CD8-positive, alpha-beta memory T cell (primary cell): Measurements from ENCODE around the gene ZFP3. TPM values are rescaled to one million over a fixed set of nuclear protein-coding genes. Genes with fewer than 3 reads are reported as not detected.
A peak's percentile ranks its signal among the peaks of the same experiment; 100 is the strongest.
"Not testable (repeated sequence)": the region's sequence is repeated elsewhere in the genome, so short reads cannot be mapped to it uniquely, and the experiment has no call there.

ENCODE experiments used
- CTCF ChIA-PET: fragments of 350-600 bp; sonication (Branson Sonifier 250); formaldehyde crosslinking; loops from one replicate; lab custom pipeline; 2021; ENCODE audit warnings: antibody characterized with exemption; lab: Charles Lee
- POLR2A ChIA-PET: fragments of 350-600 bp; sonication (Branson Sonifier 250); formaldehyde crosslinking; loops from one replicate; lab custom pipeline; 2021; ENCODE audit warnings: antibody characterized with exemption; lab: Charles Lee
- DNase-seq, 5 donors: peaks; one replicate each; pipeline versions ENCODE4 v3.0.0 to v3.0.0-alpha.2; 2020 to 2022; ENCODE audit warnings: mixed read lengths in 1 of 5
- H3K27ac ChIP-seq: one replicate; pipeline ENCODE4 v1.7.0; 2013; ENCODE audit warnings: low read depth, mild to moderate bottlenecking, low read length, moderate library complexity
- H3K27me3 ChIP-seq: 2 replicates; pipeline ENCODE4 v1.7.0; 2013; ENCODE audit warnings: low read length, mild to moderate bottlenecking; ENCODE audit not compliant: insufficient read depth, poor library complexity, severe bottlenecking
- H3K36me3 ChIP-seq: 2 replicates; pipeline ENCODE4 v1.7.0; 2013; ENCODE audit warnings: mild to moderate bottlenecking, low read length, moderate library complexity; ENCODE audit not compliant: insufficient read depth
- H3K4me1 ChIP-seq: 2 replicates; pipeline ENCODE4 v1.7.0; 2013; ENCODE audit warnings: mild to moderate bottlenecking, low read length, moderate library complexity; ENCODE audit not compliant: insufficient read depth
- H3K4me3 ChIP-seq: 2 replicates; pipeline ENCODE4 v1.7.0; 2013; ENCODE audit warnings: mild to moderate bottlenecking, low read length
- H3K9me3 ChIP-seq: 2 replicates; pipeline ENCODE4 v1.7.0; 2013; ENCODE audit warnings: mild to moderate bottlenecking, low read length
- H3K27ac Mint-ChIP-seq, 8 donors: one replicate each; pipeline ENCODE4 v1.8.0; 2020 to 2021; ENCODE audit warnings: mixed read lengths in 8 of 8, mild to moderate bottlenecking in 6 of 8, inconsistent platforms in 3 of 8, moderate library complexity in 3 of 8
- H3K27me3 Mint-ChIP-seq, 2 donors: one replicate each; pipeline ENCODE4 v1.8.0; 2020 to 2021; ENCODE audit warnings: mixed read lengths in 2 of 2, mild to moderate bottlenecking in 1 of 2, moderate library complexity in 1 of 2
- H3K36me3 Mint-ChIP-seq, 3 donors: one replicate each; pipeline ENCODE4 v1.8.0; 2020 to 2021; ENCODE audit warnings: mixed read lengths in 3 of 3, inconsistent platforms in 1 of 3, mild to moderate bottlenecking in 1 of 3
- H3K4me1 Mint-ChIP-seq, 3 donors: one replicate each; pipeline ENCODE4 v1.8.0; 2020 to 2021; ENCODE audit warnings: mixed read lengths in 3 of 3, inconsistent platforms in 1 of 3, mild to moderate bottlenecking in 1 of 3
- H3K4me3 Mint-ChIP-seq, 7 donors: one replicate each; pipeline ENCODE4 v1.8.0; 2020 to 2021; ENCODE audit warnings: mixed read lengths in 7 of 7, mild to moderate bottlenecking in 6 of 7, moderate library complexity in 4 of 7, inconsistent platforms in 2 of 7
- H3K9me3 Mint-ChIP-seq, 5 donors: one replicate each; pipeline ENCODE4 v1.8.0; 2020 to 2022; ENCODE audit warnings: mixed read lengths in 5 of 5, mild to moderate bottlenecking in 3 of 5, moderate library complexity in 2 of 5, inconsistent platforms in 1 of 5
- polyA plus RNA-seq: library from polyadenylated mRNA; unstranded; fragments of 300-500 nt; fragmentation: Illumina TruSeq; gene quantifications from one replicate; pipeline ENCODE4 v1.2.3, GENCODE V29; 2021
- total RNA-seq, 2 experiments: library from RNA; stranded (reverse); gene quantifications; one replicate each; pipeline ENCODE4 v1.2.3, GENCODE V29; 2021

Gene ZFP3
- total RNA-seq (1 to 10 TPM; 3.7 to 4.2 TPM), polyA plus RNA-seq (0.75 TPM)

DNA sequence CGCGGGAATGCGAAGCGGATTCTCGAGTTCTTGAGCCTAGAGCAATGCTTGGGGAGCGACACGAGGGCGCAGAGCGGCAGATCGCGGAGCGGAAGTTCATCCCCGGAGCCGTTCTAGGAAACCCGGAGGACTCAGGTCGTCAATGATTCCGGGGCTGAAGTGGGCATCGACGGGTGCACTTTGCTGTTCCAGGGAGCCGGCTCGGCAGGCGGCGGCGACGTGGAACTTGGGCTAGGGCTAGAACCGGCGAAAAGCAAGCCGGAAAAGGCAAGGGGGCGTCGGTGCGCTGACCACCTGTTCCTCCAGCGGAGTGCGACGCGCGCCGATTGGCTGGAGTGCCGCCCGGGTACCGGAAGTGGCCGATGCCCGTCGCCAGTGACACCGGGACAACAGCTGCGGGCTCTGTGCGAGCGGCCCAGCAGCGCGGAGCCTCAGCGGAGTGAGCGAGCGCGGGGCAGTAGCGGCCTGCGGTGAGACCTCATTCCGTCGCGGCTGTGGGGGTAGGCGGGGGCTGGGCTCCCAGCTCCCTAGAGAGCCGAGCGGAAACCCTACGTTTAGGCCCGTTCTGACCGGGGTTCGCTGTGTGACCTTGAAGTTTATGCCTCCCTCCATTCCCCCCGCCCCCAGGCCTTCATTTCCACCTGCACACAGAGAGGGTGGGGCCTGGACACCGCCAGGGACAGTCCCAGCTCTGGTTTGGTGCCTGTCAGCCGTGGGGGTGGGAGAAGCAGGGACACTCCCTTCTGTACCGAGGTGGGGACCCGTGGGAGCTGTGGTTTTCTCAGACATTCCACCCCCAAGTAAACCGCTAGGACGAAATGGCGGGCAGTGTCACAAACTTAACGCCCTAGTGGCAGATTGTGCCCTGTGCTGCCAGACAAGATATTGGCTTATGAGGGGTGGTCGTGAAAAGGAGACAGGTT is at the start of gene ZFP3:
Gene ZFP3 (plus strand): TSS at position 362 of the 923 bp plus-strand sequence. CDS start 13,038 bp downstream, outside the sequence.
- Histone ChIP-seq H3K9me3 (no peaks in the 10 kb centered on the region), H3K27ac (peak within 1 kb of the TSS; percentile 48), H3K27me3 (no peaks in the 10 kb centered on the region), H3K4me3 (peak within 1 kb of the TSS; percentile 97), H3K4me1 (peaks cover 9% of the 10 kb centered on the region), H3K36me3 (no peaks in the 10 kb centered on the region)
- peak; percentile 49 to 78 (median 71) for DNase-seq
- peak within 1 kb of the TSS; percentile 65 to 97 (median 86) for H3K27ac Mint-ChIP-seq
- H3K9me3 Mint-ChIP-seq = peaks cover 0 to 3% (median 3%) of the 10 kb centered on the region in 5 donors
- peaks cover 0 to 1% of the 10 kb centered on the region in 2 donors for H3K27me3 Mint-ChIP-seq
- peaks cover 26 to 41% (median 31%) of the 10 kb centered on the region in 3 donors for H3K4me1 Mint-ChIP-seq
- H3K4me3 Mint-ChIP-seq = peak within 1 kb of the TSS; percentile 88 to 97 (median 94)
- ChIA-PET CTCF (interaction anchor here (0.5 to 1.8 kb wide), 6 partner anchors 16 to 169 kb away, joined by 3 to 5 read pairs (median 4); no protein-coding TSS in a partner anchor), POLR2A (interaction anchor here (0.6 to 1.0 kb wide), 5 partner anchors 33 to 138 kb away, joined by 3 to 4 read pairs (median 3); partner anchors contain the start of genes KIF1C, RNF167, SLC25A11 and ZNF232)
- peaks cover 6 to 21% (median 10%) of the 10 kb centered on the region in 3 donors for H3K36me3 Mint-ChIP-seq

- H3K9me3 ChIP-seq, H3K9me3 Mint-ChIP-seq, DNase-seq, H3K27ac ChIP-seq, H3K27me3 ChIP-seq, H3K36me3 ChIP-seq, H3K36me3 Mint-ChIP-seq, H3K27me3 Mint-ChIP-seq, H3K4me3 ChIP-seq: not testable (repeated sequence)
- CTCF ChIA-PET = interaction anchor here (1.0 to 7.1 kb wide), 10 partner anchors 10 to 131 kb away, joined by 3 to 125 read pairs (median 8); partner anchors contain the start of genes CAMTA2, INCA1, KIF1C and SPAG7
- POLR2A ChIA-PET = interaction anchor here (0.5 to 1.9 kb wide), 6 partner anchors 11 to 318 kb away, joined by 3 to 11 read pairs (median 6); partner anchors contain the start of gene ZFP3
- H3K4me1 ChIP-seq = peaks cover 19% of the 10 kb centered on the region
- H3K4me1 Mint-ChIP-seq = peaks cover 13 to 46% (median 20%) of the 10 kb centered on the region in 3 donors
- H3K27ac Mint-ChIP-seq = peak overlapping the region in 3 of 8 donors; percentile 35 to 87 (median 60)
- peak overlapping the region in 3 of 7 donors; percentile 84 to 86 (median 86) for H3K4me3 Mint-ChIP-seq
These were observed 48.1 kb upstream of the ZFP3 start for GRCh38 chr17:5030168-5030567.

DNA sequence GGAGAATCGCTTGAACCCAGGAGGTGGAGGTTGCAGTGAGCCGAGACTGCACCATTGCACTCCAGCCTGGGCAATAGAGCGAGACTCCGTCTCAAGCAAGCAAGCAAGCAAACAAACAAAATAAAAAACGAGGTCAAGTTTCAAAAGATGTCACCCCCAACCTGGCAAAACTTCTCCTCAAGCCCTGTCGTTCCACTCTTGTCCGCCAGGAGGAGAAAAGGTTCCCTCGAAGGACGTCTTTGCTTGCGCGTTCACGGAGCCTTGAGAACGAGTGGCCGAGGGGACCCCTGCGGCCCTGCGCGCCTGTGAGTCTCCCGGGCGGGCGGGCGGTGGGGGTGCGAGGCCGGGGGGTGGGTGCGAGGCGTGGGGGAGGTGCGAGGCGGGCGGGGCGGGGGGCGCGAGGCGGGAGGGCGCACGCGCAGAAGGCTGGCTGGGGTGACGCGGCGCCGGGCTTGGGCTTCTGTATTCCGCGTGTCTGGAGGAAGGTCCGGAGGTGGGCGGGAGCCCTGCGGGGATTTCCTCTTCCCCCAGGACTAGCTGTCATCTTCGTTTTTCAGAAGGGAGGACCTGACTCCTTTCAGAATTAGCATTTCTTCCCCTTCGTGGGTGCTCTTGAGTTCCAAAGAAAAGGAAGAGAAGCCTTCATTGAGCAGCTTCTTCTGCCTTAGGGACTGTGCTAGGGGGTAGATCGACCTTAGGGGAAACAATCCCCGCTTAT is 46.7 kb upstream of the ZFP3 start:
- Mint-ChIP-seq H3K27ac (peak overlapping the region; percentile 41 to 96 (median 90)), H3K27me3 (peaks cover 0 to 1% of the 10 kb centered on the region in 2 donors), H3K36me3 (peaks cover 0 to 3% (median 3%) of the 10 kb centered on the region in 3 donors), H3K4me1 (peaks cover 13 to 46% (median 20%) of the 10 kb centered on the region in 3 donors), H3K9me3 (no peaks in the 10 kb centered on the region), H3K4me3 (peak overlapping the region; percentile 83 to 92 (median 86))
- ChIA-PET POLR2A (interaction anchor here (0.7 to 1.9 kb wide), 7 partner anchors 14 to 123 kb away, joined by 3 to 8 read pairs (median 6); partner anchors contain the start of genes INCA1, KIF1C and ZFP3), CTCF (interaction anchor here (0.6 to 7.1 kb wide), 13 partner anchors 11 to 64 kb away, joined by 3 to 125 read pairs (median 7); partner anchors contain the start of genes CAMTA2, INCA1, KIF1C and SPAG7)
- peak; percentile 72 to 89 (median 76) for DNase-seq
- H3K27me3 ChIP-seq = no peaks in the 10 kb centered on the region
- peak overlapping the region; percentile 73 for H3K4me3 ChIP-seq
- H3K4me1 ChIP-seq = peaks cover 19% of the 10 kb centered on the region
- no peaks in the 10 kb centered on the region for H3K9me3 ChIP-seq
- H3K27ac ChIP-seq = no peak overlapping the region
- H3K36me3 ChIP-seq = no peaks in the 10 kb centered on the region

DNA sequence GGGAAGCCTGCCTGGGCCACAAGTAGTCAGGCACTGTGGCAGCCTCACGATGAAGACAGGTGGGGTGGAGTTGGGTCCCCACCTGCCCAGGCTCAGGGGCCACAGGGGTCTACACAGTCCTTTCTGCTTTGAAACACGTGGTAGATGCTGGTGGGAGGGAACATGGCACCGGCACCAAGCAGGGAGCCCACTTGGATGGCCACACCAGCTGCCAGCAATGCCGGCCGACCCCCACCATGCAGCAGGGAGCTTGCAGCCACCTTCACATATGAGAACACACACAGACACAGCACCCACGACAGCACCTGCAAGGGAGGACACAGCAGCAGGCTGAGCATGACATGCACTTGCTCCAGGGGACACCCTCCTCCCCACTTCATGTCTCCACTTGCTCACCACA is 45.4 kb upstream of the ZFP3 start:
- no peaks in the 10 kb centered on the region for H3K9me3 ChIP-seq
- H3K36me3 ChIP-seq = no peaks in the 10 kb centered on the region
- ChIA-PET CTCF (interaction anchor here (1.2 to 7.1 kb wide), 4 partner anchors 12 to 30 kb away, joined by 3 to 125 read pairs (median 26); no protein-coding TSS in a partner anchor), POLR2A (interaction anchor here (1.0 to 1.6 kb wide), 3 partner anchors 13 to 35 kb away, joined by 4 to 6 read pairs (median 6); partner anchors contain the start of genes INCA1 and KIF1C)
- peaks cover 13 to 49% (median 20%) of the 10 kb centered on the region in 3 donors for H3K4me1 Mint-ChIP-seq
- no peaks in the 10 kb centered on the region for H3K27me3 ChIP-seq
- no peaks in the 10 kb centered on the region for H3K9me3 Mint-ChIP-seq
- H3K27ac Mint-ChIP-seq = no peak overlapping the region
- H3K4me3 Mint-ChIP-seq = peak overlapping the region in 3 of 7 donors; percentile 14 to 92 (median 22)
- H3K27me3 Mint-ChIP-seq = peaks cover 0 to 1% of the 10 kb centered on the region in 2 donors
- peaks cover 19% of the 10 kb centered on the region for H3K4me1 ChIP-seq
- H3K4me3 ChIP-seq = no peak overlapping the region
- H3K27ac ChIP-seq = no peak overlapping the region
- peaks cover 0 to 3% (median 3%) of the 10 kb centered on the region in 3 donors for H3K36me3 Mint-ChIP-seq
- DNase-seq = no peak

DNA sequence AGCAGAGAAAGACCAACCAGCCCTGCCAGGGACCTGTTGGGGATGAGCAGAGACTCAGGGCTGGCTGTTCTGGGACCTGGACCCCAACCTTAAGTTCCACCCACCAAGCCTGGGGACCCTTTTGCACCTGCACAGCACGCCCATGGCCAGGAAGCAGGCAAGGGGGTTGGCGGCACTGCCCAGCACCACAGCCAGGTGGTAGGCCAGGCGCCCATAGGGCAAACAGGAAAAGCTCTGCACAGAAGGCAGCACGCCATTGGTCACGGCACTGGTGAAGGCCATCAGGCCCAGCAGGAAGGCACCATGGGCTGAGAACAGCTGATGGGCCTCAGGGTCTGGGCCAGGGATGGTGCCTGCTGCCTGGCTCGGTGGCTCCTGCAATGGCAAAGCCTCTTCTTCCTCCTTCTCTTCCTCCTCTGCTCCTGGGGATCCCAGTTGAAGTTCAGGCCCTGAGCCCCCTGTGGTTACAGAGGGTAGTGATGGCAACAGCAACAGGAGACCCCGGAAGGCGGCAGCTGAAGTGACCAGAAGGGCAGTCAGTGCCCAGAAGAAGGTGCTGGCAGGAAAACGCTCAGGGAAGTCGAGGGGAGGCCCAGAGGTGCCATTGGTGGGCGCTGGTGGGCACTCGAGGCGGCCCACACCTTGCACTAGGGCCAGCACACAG is 44.8 kb upstream of the ZFP3 start:
- H3K4me1 Mint-ChIP-seq = peaks cover 13 to 49% (median 20%) of the 10 kb centered on the region in 3 donors
- Histone ChIP-seq H3K27me3 (no peaks in the 10 kb centered on the region), H3K4me1 (peaks cover 19% of the 10 kb centered on the region), H3K36me3 (no peaks in the 10 kb centered on the region), H3K9me3 (no peaks in the 10 kb centered on the region), H3K27ac (no peak overlapping the region), H3K4me3 (no peak overlapping the region)
- H3K36me3 Mint-ChIP-seq = peaks cover 0 to 3% (median 0%) of the 10 kb centered on the region in 3 donors
- ChIA-PET POLR2A (interaction anchor here (0.5 to 1.0 kb wide), 2 partner anchors 12 to 18 kb away, joined by 4 to 5 read pairs; no protein-coding TSS in a partner anchor), CTCF (interaction anchor here (4.5 to 7.1 kb wide), 2 partner anchors 16 to 30 kb away, joined by 24 to 125 read pairs; no protein-coding TSS in a partner anchor)
- H3K27ac Mint-ChIP-seq = no peak overlapping the region
- DNase-seq = no peak
- H3K27me3 Mint-ChIP-seq = no peaks in the 10 kb centered on the region
- no peaks in the 10 kb centered on the region for H3K9me3 Mint-ChIP-seq
- H3K4me3 Mint-ChIP-seq = peak overlapping the region in 1 of 7 donors; percentile 23

DNA sequence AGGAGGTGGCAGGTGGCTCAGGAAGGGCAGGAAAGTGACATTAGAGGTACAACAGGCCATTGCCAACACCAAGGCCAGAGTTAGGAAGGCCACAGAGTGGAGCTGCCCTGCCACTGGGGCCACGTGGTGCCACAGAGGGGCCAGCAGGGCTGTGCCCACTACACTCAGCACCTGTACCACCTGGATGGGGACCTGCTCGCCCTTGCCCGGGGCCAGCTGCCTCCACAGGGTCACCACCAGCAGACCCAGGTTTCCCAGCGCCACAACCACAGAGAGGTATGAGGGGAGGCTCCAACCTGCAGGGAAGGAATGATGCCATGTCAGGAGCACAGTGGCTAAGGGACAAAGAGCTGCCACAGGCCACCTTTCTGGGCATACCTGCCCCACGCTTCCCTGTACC is 44.2 kb upstream of the ZFP3 start:
- Mint-ChIP-seq H3K4me3 (no peak overlapping the region), H3K9me3 (no peaks in the 10 kb centered on the region), H3K27me3 (no peaks in the 10 kb centered on the region), H3K36me3 (peaks cover 0 to 3% (median 0%) of the 10 kb centered on the region in 3 donors), H3K4me1 (peaks cover 13 to 49% (median 20%) of the 10 kb centered on the region in 3 donors), H3K27ac (peak overlapping the region in 1 of 8 donors; percentile 39)
- Histone ChIP-seq H3K27me3 (no peaks in the 10 kb centered on the region), H3K36me3 (no peaks in the 10 kb centered on the region), H3K4me1 (peaks cover 19% of the 10 kb centered on the region), H3K9me3 (no peaks in the 10 kb centered on the region), H3K27ac (no peak overlapping the region), H3K4me3 (no peak overlapping the region)
- DNase-seq = no peak
- ChIA-PET CTCF (interaction anchor here (0.6 to 7.1 kb wide), 6 partner anchors 13 to 146 kb away, joined by 3 to 125 read pairs (median 14); no protein-coding TSS in a partner anchor), POLR2A (interaction anchor here (0.5 to 1.0 kb wide), 2 partner anchors 11 to 17 kb away, joined by 4 to 5 read pairs; no protein-coding TSS in a partner anchor)
